ENCODE data around the gene ZNRF2.
"Not testable (repeated sequence)": the region's sequence is repeated elsewhere in the genome, so short reads cannot be mapped to it uniquely, and the experiment has no call there.

ZNRF2 gene

DNA sequence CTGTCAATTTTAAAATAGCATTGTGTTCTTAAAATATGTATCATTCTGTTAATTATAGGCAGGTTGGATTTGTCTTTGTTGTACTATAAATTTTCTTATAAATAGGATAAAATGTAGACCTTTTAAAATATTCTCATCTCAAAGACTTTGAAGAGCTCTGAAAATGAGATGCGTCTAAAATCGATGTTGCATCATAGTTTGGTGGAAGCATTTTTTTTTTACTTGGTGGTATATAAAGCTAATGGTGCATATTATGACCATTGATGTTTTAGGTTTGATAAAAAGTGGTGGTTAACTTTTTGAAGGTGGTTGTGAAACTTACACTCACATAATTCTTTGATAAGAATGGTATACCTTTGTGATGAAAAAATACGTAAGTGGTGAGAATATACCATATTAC lies 69.1 kb downstream of the ZNRF2 start:
- no peak for DNase-seq (ENCODE audit: low read depth in 2 of 2, low spot score in 1 of 2)

DNA sequence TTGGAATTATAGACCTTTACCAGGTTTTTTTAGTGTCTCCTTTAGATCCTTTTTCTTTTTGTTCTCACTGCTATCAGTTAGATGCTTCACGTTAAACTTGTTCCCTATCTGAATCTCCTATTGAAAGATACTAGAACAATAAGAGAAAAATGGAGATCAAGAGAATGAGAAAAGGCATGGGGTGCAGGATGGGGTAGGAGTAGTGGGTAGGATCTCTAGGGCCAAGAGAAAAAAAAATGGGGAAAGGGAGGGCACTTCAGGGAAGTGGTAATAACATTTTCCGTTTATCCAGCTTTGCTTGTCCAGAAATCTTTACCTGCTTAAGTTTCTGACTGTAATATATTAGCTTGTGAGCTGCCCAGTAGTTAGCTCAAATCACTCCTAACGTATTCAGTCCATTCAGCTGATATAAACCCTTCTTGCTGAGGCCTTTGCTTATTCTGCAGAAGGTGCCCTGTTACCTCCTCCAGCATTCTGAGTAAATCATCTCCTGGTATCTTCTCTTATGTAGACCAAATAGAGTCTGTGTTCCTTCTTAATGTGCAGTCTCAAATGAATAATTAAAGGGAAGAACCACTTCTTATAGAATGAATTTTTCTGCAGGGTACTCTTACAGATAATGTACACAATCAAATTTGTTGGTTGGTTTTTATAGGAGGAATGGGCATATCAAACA lies 69.7 kb downstream of the ZNRF2 start:
- DNase-seq (ENCODE audit: low read depth in 2 of 2, low spot score in 1 of 2) = no peak

GRCh38 chr7:30354791-30355190 lies 70.4 kb downstream of the ZNRF2 start:
- DNase-seq (ENCODE audit: low read depth in 2 of 2, low spot score in 1 of 2) = no peak

DNA sequence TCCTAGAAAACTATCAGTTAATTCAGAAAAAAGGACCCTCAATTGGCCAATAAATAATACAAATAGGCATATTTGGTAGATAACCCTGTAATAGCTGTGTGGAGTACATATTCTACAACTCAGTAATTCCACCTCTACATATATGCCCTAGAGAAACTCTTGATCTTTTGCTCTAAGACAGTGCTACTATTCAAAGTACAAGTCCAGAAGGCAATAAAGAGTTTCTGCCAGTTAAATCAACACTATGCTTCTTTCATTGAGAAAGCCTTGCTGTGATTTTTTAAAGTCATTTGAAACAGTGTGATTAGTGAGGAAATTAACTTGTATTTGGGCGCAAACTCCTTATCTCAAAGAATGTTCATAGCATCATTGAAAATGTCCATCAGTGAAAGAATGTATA lies 75.6 kb downstream of the ZNRF2 start:
- no peak for DNase-seq (ENCODE audit: low read depth in 2 of 2, low spot score in 1 of 2)

DNA sequence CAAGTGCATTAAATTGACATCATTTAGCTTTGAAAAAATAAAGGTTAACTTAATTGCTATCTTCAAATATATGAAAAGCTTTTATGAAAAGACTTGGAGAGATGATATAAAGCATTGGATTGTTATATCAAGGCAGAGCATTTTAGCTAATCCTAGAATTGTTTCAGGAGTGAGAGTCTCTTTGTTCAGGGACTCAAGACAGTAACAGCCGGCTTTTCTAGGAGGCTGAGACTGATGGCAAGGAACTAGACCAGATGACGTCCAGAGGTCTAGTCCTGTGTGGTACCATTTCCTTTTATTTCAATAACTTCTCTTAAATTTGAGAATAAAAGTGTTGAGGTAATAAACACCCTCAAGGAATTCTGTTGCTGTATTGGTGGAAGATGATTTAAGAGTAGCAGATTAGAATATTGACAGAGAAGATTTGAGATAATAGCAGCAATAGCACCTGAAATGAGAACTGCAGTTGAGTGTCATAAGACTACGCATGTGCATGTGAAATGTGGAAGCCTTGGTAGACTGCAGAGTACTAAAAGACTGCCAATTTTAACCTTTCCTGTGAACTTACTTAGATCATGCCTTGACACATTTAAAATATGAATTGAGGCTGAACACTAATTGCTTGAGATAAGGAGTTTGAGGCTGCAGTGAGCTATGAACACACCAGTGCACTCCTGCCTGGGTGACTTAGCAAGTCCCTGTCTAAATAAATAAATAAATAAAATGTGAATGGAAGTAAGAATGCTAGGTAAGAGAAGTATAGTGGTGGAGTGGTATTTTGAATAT lies 79.6 kb downstream of the ZNRF2 start:
- no peak for DNase-seq (ENCODE audit: low read depth in 2 of 2, low spot score in 1 of 2)

DNA sequence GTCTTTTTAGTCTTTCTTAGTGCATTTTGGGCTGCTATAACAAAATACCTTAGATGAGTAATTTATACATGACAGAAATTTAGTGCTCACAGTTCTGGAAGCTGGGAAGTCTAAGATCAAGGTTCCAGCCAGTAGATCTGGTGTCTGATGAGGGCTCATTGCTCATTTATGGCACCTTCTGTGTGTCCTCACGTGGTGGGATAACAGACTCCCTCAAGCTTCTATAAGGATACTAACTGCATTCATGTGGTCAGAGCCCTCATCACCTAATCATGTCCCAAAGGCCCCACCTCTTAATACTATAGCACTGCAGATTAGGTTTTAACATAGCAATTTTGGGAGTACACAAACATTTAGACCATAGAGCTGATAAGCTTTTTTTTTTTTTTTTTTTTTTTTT lies 80.4 kb downstream of the ZNRF2 start:
- no peak for DNase-seq (ENCODE audit: low read depth in 2 of 2, low spot score in 1 of 2)

- DNase-seq (ENCODE audit: low read depth in 2 of 2, low spot score in 1 of 2) = no peak
Observed at GRCh38 chr7:30365621-30366020, 81.2 kb downstream of the ZNRF2 start.

GRCh38 chr7:30366606-30367005 lies 82.2 kb downstream of the ZNRF2 start:
- no peak for DNase-seq (ENCODE audit: low read depth in 2 of 2, low spot score in 1 of 2)

GRCh38 chr7:30367561-30367960 lies 83.2 kb downstream of the ZNRF2 start:
- DNase-seq (ENCODE audit: low read depth in 2 of 2, low spot score in 1 of 2) = no peak

GRCh38 chr7:30369879-30370278 lies 85.5 kb downstream of the ZNRF2 start:
- no peak for DNase-seq (ENCODE audit: low read depth in 2 of 2, low spot score in 1 of 2)

- no peak for DNase-seq (ENCODE audit: low read depth in 2 of 2, low spot score in 1 of 2)
Observed at GRCh38 chr7:30371321-30371720, 86.9 kb downstream of the ZNRF2 start.

GRCh38 chr7:30378275-30378674 lies 93.9 kb downstream of the ZNRF2 start:
- no peak for DNase-seq (ENCODE audit: low read depth in 2 of 2, low spot score in 1 of 2)

DNA sequence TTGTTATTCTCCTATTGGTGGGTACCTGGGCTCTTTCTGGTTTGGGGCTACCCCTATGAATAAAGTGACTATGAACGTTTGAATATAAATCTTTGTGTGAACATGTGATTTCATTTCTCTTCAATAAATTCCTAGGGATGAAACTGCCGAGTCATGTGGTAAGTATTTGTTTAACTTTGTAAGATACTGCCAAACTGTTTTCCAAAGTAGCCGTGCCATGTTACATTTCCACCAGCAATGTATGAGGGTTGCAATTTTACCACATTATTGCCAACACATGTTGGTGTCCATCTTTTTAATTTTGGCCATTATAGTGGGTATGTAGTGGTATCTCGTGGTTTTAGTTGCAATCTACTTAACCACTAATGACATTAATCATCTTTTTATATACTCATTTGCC lies 94.7 kb downstream of the ZNRF2 start:
- no peak for DNase-seq (ENCODE audit: low read depth in 2 of 2, low spot score in 1 of 2)

GRCh38 chr7:30379741-30380140 lies 95.3 kb downstream of the ZNRF2 start:
- no peak for DNase-seq (ENCODE audit: low read depth in 2 of 2, low spot score in 1 of 2)

DNA sequence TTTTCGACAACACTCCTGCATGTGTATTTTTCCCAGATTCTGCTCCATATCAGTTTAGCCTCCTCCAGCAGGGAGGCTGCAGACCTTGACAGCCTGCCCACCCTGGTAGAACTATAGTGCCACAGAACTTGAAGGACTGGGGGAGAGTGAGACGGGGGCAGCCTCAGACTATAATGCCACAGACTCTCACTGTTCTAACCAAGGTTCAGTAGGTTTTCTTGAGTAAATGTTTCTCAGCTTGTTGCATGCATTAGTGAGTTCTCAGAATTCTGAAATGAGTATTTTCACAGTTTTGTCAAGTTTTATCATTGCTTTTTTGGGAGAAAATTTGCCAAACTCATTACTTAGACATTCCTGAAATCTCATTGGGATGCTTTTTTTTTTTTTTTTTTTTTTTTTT lies 95.9 kb downstream of the ZNRF2 start:
- no peak for DNase-seq (ENCODE audit: low read depth in 2 of 2, low spot score in 1 of 2)

- DNase-seq (ENCODE audit: low read depth in 2 of 2, low spot score in 1 of 2) = not testable (repeated sequence)
Observed at GRCh38 chr7:30380824-30381223, 96.4 kb downstream of the ZNRF2 start.

- no peak for DNase-seq (ENCODE audit: low read depth in 2 of 2, low spot score in 1 of 2)
Observed at GRCh38 chr7:30382607-30383006, 98.2 kb downstream of the ZNRF2 start.

DNA sequence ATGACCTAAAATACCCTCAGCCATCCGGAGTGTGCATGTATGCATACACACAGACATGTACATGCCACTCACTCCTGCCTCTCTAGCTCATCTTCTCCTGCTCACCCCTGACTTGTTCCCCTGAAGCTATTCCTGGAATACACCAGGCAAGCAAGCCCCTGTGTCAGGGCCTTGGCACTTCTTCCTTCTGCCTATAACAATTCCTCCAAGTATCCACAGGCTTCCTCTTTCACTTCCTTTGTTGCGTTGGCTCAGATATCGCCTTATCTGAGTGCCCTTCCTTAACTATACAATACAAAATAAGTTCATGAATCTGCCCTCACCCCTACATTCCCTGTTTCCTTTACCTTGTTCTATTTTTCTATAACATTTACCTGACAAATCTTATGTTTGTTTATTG lies 105.4 kb downstream of the ZNRF2 start:
- no peak for DNase-seq (ENCODE audit: low read depth in 2 of 2, low spot score in 1 of 2)

DNA sequence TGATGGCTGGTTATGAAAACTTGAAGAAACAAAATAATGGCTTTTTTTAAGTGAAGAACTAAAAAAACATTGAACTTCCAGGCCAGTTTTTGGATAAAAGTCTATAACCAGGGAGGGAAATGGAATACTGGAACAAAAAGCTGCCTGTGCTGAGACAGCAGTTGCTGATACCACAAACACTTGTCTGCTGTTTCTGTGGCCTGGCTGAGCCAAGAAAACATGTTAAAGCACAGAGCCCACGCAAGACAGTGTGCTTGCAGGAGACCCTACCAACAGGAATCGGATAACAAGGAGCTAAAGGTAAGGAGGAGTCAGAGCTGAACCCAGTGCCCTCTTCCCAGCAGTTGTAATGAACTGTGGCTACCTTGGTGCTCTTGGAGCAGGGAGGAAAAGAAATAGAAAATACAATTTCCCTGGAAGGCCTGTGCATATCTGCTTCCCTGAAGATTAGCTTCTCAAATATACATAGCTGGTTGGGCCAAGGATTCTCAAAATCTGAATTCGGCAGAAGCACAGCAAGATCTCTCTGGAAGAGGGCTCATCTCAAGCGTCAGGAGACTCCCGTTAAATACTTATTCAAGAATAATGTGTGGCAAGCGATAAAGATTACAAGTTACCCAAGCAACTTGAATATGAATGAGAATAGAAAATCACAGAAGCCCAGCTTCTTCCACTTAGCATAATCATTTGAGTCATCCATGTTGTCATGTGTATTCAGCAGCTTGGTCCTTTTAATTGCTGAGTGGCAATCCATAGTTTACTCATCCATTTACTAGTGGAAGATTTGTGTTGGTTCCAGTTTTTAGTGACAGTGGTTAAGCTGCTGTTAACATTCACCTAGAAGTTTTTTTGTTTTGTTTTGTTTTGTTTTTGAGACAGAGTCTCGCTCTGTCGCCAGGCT lies 106.6 kb downstream of the ZNRF2 start:
- DNase-seq (ENCODE audit: low read depth in 2 of 2, low spot score in 1 of 2) = no peak

DNA sequence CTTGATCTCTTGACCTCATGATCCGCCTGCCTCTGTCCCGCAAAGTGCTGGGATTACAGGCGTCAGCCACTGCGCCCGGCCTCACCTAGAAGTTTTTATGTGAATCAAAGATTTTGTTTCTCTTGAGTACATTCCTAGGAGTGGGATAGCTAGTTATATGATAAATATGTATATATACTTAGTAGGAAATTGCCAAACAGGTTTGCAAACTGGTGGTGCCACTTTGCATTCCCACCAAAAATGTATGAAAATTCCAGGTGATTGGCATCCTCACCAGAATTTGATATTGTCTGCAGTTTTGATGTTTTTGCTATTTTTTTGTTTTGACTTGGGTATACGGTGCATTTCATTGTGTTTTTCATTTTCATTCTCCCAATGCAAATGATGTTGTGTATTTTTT lies 107.4 kb downstream of the ZNRF2 start:
- DNase-seq (ENCODE audit: low read depth in 2 of 2, low spot score in 1 of 2) = no peak

DNA sequence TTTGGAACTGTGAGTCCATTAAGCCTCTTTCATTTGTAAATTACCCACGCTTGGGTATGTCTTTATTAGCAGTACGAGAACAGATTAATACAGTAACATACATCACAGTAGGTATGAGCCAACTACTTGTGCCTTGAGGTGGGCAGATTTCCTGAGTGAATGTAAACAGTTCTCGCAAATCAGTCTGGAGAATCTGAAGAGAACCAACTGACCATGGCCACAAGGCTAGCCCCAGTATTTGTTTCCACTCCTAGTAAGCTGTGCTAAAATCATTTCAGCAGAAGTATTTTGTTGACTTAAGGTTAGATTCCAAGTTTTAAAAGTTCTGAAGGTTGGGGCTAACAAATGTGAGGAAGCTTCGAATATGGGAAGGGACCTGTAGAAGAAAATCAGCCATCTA lies 111.3 kb downstream of the ZNRF2 start:
- no peak for DNase-seq (ENCODE audit: low read depth in 2 of 2, low spot score in 1 of 2)

DNA sequence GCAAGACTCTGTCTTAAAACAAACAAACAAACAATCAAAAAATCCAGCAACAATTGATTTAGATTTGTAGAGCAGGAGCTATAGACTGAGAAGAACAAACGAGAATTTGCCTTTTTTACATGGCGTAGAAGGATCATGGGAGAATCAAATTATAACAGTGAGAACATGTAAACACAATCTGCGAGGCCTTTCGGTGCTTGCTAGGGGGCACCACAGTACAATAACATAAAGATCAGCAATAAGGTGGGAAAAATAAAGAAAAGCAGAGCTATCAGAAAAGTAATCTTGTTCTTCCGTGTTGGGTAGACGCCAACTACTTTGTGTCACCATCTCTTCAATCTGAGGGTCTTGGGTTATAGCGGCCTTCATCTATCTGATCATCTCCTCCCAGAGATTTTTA lies 112.0 kb downstream of the ZNRF2 start:
- DNase-seq (ENCODE audit: low read depth in 2 of 2, low spot score in 1 of 2) = no peak

All from stimulated activated CD8-positive, alpha-beta memory T cell treated with anti-CD3 and anti-CD28 coated beads, Interleukin-4, amount 100 ng/mL, for 4 hours (primary cell).